Measurements from ENCODE around the gene DUSP11.
"Not testable (repeated sequence)": the region's sequence is repeated elsewhere in the genome, so short reads cannot be mapped to it uniquely, and the experiment has no call there.

Gene DUSP11

DNA sequence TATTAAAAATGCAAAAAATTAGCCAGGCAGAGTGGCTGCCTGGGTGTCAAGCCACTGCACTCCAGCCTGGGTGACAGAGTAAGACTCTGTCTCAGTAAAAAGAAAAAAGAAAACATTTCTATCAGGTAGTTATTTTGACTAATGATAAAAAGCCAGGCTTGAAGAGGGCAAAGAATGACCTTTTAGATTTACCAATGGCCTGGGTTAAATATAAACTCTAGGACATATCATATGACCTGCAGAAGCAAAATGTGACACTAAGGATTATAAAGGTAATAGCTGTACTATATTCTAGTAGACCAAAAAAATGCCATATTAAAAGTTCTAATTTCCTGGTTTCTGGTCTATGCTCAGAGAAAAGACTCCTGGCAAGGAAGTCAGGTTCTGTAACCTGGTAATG, 32.7 kb upstream of the DUSP11 start:
- no peak for TF ChIP-seq YY1 (IDR thresholded peaks at IDR 0.05; ENCODE audit: insufficient read depth, insufficient read length)
- no peak for TF ChIP-seq ZNF274 (IDR thresholded peaks at IDR 0.05; ENCODE audit: low read depth, low read length)
- no peak for TF ChIP-seq SUZ12 (IDR thresholded peaks at IDR 0.05; ENCODE audit: extremely low read depth, insufficient read depth, insufficient read length)
- H3K4me3 ChIP-seq (ENCODE audit: insufficient read length, low read depth): no peak overlapping the region
- no peaks in the 10 kb centered on the region for H3K9me3 ChIP-seq (ENCODE audit: insufficient read depth, low read length)
- no peaks in the 10 kb centered on the region for H3K4me1 ChIP-seq (ENCODE audit: insufficient read depth, insufficient read length)
- no peaks in the 10 kb centered on the region for H3K36me3 ChIP-seq (ENCODE audit: insufficient read depth, insufficient read length, low read length)
- DNase-seq (ENCODE audit: low read depth, low spot score): no peak
- H3K27me3 ChIP-seq (ENCODE audit: insufficient read depth, insufficient read length): no peaks in the 10 kb centered on the region
- H3K9ac ChIP-seq (ENCODE audit: insufficient read length, low read depth): no peak overlapping the region

DNA sequence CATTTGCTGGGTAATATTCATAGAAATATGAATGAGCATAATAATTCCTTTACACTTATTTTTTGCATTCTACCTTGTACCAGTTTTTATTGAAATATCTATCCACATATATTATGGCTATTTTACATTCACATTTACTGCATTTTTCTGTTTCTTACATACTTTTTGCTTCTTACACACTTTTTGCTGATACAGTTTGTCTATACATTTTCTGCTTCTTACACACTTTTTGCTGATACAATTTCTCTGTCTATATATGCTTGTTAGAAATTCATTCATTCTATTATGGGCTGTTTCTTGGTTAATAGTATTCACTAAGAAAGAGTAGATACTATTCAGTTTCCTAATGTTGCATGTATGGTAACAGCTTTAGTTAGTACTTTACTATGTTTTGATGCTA, 32.0 kb upstream of the DUSP11 start:
- Histone ChIP-seq H3K27me3 (ENCODE audit: insufficient read depth, insufficient read length) (no peaks in the 10 kb centered on the region), H3K4me3 (ENCODE audit: insufficient read length, low read depth) (no peak overlapping the region), H3K36me3 (ENCODE audit: insufficient read depth, insufficient read length, low read length) (no peaks in the 10 kb centered on the region), H3K4me1 (ENCODE audit: insufficient read depth, insufficient read length) (no peaks in the 10 kb centered on the region), H3K9ac (ENCODE audit: insufficient read length, low read depth) (no peak overlapping the region), H3K9me3 (ENCODE audit: insufficient read depth, low read length) (no peaks in the 10 kb centered on the region)
- no peak for DNase-seq (ENCODE audit: low read depth, low spot score)
- no peak for TF ChIP-seq SUZ12 (IDR thresholded peaks at IDR 0.05; ENCODE audit: extremely low read depth, insufficient read depth, insufficient read length)
- TF ChIP-seq YY1 (IDR thresholded peaks at IDR 0.05; ENCODE audit: insufficient read depth, insufficient read length): no peak
- no peak for TF ChIP-seq ZNF274 (IDR thresholded peaks at IDR 0.05; ENCODE audit: low read depth, low read length)

DNA sequence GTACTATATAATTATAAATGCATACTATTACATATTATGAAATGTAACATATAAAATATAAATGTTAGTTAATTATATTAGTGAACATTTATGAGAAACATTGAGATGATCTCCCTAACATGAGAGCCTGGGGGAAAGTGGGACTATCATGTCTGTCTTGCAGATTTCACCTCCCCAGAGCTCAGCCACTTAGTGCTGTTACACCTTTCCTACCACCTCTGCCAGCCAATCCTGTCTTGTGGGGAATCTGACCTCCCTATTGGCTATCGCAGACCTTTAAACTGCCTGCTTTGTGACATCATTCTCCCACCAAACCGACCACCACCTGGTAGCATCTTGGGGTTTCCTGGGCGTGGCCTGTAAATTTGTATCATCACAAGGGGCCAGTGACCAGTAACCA, 4.0 kb upstream of the DUSP11 start, which contains the start of gene C2orf78:
TSS of gene C2orf78 (plus strand) at position 301 of the 400 bp plus-strand sequence. CDS start 127 bp downstream, outside the sequence.
- H3K4me1 ChIP-seq (ENCODE audit: insufficient read depth, insufficient read length); H3K9me3 ChIP-seq (ENCODE audit: insufficient read depth, low read length); DNase-seq (ENCODE audit: low read depth, low spot score); H3K9ac ChIP-seq (ENCODE audit: insufficient read length, low read depth); H3K4me3 ChIP-seq (ENCODE audit: insufficient read length, low read depth); H3K27me3 ChIP-seq (ENCODE audit: insufficient read depth, insufficient read length); H3K36me3 ChIP-seq (ENCODE audit: insufficient read depth, insufficient read length, low read length): not testable (repeated sequence)

DNA sequence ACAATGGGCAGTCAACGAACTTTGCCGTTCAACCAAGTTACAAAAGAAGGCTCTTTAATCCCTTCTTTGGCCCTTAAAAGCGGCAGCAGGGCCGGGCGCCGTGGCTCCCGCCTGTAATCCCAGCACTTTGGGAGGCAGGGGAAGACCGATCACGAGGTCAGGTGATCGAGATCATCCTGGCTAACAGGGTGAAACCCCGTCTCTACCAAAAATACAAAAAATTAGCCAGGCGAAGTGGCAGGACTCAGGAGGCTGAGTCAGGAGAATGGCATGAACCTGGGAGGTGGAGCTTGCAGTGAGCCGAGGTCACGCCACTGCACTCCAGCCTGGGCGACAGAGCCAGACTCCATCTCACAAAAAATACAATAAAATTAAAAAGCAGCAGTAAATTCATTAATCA, 3.5 kb upstream of the DUSP11 start:
- not testable (repeated sequence) for DNase-seq (ENCODE audit: low read depth, low spot score); H3K9ac ChIP-seq (ENCODE audit: insufficient read length, low read depth); H3K4me3 ChIP-seq (ENCODE audit: insufficient read length, low read depth); H3K36me3 ChIP-seq (ENCODE audit: insufficient read depth, insufficient read length, low read length); H3K4me1 ChIP-seq (ENCODE audit: insufficient read depth, insufficient read length); H3K27me3 ChIP-seq (ENCODE audit: insufficient read depth, insufficient read length); H3K9me3 ChIP-seq (ENCODE audit: insufficient read depth, low read length)

DNA sequence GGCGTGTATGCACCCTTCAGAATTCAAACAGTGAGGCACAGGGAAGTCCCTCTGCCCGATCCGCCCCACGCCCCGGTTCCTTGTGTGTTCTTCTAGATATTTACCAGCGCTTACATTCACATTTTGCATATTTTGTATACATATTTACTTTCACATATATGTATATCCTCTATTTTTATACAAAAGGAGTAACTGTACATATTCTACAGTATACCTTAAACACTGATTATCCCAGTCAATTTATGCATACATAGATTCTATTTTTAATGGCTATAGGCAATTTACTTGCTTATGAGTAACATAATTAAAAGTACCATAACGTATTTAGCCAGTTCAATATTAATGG, 307 bp upstream of the DUSP11 start:
- Histone ChIP-seq H3K9ac (ENCODE audit: insufficient read length, low read depth) (no peak overlapping the region), H3K36me3 (ENCODE audit: insufficient read depth, insufficient read length, low read length) (peaks cover 20% of the 10 kb centered on the region), H3K4me1 (ENCODE audit: insufficient read depth, insufficient read length) (no peaks in the 10 kb centered on the region), H3K9me3 (ENCODE audit: insufficient read depth, low read length) (no peaks in the 10 kb centered on the region), H3K27me3 (ENCODE audit: insufficient read depth, insufficient read length) (no peaks in the 10 kb centered on the region), H3K4me3 (ENCODE audit: insufficient read length, low read depth) (peak overlapping the region; percentile 72)
- DNase-seq (ENCODE audit: low read depth, low spot score): no peak
- TF ChIP-seq YY1 (IDR thresholded peaks at IDR 0.05; ENCODE audit: insufficient read depth, insufficient read length): no peak
- no peak for TF ChIP-seq SUZ12 (IDR thresholded peaks at IDR 0.05; ENCODE audit: extremely low read depth, insufficient read depth, insufficient read length)
- no peak for TF ChIP-seq ZNF274 (IDR thresholded peaks at IDR 0.05; ENCODE audit: low read depth, low read length)

DNA sequence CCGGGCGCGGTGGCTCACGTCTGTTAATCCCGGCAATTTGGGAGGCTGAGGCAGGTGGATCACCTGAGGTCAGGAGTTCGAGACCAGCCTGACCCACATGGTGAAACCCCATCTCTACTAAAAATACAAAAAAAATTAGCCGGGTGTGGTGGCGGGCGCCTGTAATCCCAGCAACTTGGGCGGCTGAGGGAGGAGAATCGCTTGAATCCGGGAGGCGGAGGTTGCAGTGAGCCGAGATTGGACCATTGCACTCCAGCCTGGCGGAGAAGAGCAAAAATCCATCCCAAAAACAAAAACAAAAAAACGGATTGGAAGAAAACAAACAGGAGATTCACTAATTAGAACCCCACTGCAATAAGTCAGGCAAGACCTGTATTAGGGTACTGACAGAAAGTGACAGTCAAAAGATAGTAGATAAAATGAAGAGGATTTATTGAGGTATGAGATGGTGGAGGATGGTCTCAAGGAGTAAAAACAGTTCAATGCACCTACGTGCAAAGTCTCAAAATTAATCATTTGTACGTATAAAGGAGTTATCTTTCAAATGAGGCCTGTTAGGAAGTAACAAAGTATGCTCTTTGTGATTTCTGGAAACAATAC, 936 bp downstream of the DUSP11 start:
- H3K9me3 ChIP-seq (ENCODE audit: insufficient read depth, low read length); H3K27me3 ChIP-seq (ENCODE audit: insufficient read depth, insufficient read length); DNase-seq (ENCODE audit: low read depth, low spot score); H3K4me1 ChIP-seq (ENCODE audit: insufficient read depth, insufficient read length): not testable (repeated sequence)
- peaks cover 31% of the 10 kb centered on the region for H3K36me3 ChIP-seq (ENCODE audit: insufficient read depth, insufficient read length, low read length)
- H3K9ac ChIP-seq (ENCODE audit: insufficient read length, low read depth): peak overlapping the region; percentile 83
- H3K4me3 ChIP-seq (ENCODE audit: insufficient read length, low read depth): peak overlapping the region; percentile 72

DNA sequence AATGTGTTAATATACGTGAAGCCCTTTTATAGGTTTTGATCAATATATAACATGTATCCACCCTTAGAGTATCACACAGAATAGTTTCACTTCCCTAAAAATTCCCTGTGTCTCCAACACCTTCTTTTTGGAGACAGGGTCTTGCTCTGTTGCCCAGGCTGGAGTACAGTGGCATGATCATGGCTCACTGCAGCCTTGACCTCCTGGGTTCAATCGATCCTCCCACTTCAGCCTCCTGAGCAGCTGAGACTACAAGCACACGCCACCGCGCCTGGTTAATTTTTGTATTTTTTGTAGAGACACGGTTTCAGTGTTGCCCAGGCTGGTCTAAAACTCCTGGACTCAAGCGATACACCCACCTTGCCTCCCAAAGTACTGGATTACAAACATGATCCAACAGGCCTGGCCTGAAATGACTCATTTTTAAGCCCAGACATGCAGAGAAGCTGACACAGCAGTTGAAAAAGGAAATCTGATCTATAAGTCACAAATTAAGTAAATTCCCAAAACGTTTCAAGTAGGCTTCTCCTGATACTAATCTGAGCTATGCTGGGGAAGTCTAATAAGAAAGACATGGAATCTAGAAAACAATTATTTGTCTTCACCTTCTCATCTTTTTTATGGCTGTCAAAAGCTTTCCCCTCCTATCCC, 2.9 kb downstream of the DUSP11 start:
- Histone ChIP-seq H3K4me3 (ENCODE audit: insufficient read length, low read depth) (no peak overlapping the region), H3K9ac (ENCODE audit: insufficient read length, low read depth) (no peak overlapping the region), H3K4me1 (ENCODE audit: insufficient read depth, insufficient read length) (no peaks in the 10 kb centered on the region), H3K27me3 (ENCODE audit: insufficient read depth, insufficient read length) (no peaks in the 10 kb centered on the region), H3K9me3 (ENCODE audit: insufficient read depth, low read length) (no peaks in the 10 kb centered on the region), H3K36me3 (ENCODE audit: insufficient read depth, insufficient read length, low read length) (peaks cover 47% of the 10 kb centered on the region)
- TF ChIP-seq SUZ12 (IDR thresholded peaks at IDR 0.05; ENCODE audit: extremely low read depth, insufficient read depth, insufficient read length) (no peak), ZNF274 (IDR thresholded peaks at IDR 0.05; ENCODE audit: low read depth, low read length) (no peak), YY1 (IDR thresholded peaks at IDR 0.05; ENCODE audit: insufficient read depth, insufficient read length) (no peak)
- DNase-seq (ENCODE audit: low read depth, low spot score): no peak

DNA sequence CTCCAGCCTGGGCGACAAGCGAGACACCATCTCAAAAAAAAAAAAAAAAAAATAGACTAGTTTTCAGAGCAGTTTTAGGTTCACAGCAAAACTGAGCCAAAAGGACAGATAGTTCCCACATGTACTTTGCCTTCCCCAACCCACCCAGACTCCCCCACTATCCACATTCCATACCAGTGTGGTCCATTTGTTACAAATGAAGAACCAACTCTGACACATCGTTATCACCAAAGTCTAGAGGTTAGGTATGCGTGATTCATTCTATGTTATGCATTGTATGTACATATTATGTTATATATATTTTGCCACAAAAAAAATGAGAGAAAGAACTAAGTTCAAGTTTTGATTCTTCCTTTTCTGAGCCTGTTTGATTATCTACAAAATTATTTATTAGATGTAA, 3.5 kb downstream of the DUSP11 start:
- Histone ChIP-seq H3K36me3 (ENCODE audit: insufficient read depth, insufficient read length, low read length) (peaks cover 47% of the 10 kb centered on the region), H3K9ac (ENCODE audit: insufficient read length, low read depth) (no peak overlapping the region), H3K9me3 (ENCODE audit: insufficient read depth, low read length) (no peaks in the 10 kb centered on the region), H3K27me3 (ENCODE audit: insufficient read depth, insufficient read length) (no peaks in the 10 kb centered on the region), H3K4me3 (ENCODE audit: insufficient read length, low read depth) (no peak overlapping the region), H3K4me1 (ENCODE audit: insufficient read depth, insufficient read length) (no peaks in the 10 kb centered on the region)
- TF ChIP-seq SUZ12 (IDR thresholded peaks at IDR 0.05; ENCODE audit: extremely low read depth, insufficient read depth, insufficient read length) (no peak), ZNF274 (IDR thresholded peaks at IDR 0.05; ENCODE audit: low read depth, low read length) (no peak), YY1 (IDR thresholded peaks at IDR 0.05; ENCODE audit: insufficient read depth, insufficient read length) (no peak)
- no peak for DNase-seq (ENCODE audit: low read depth, low spot score)

Measured in NT2/D1 (cell line).